GM19025 (cell line): ENCODE results near the gene FASTKD1.
"Not testable (repeated sequence)": the region's sequence is repeated elsewhere in the genome, so short reads cannot be mapped to it uniquely, and the experiment has no call there.

Experiments
- ATAC-seq: cut with Tn5 transposase; IDR thresholded peaks from one replicate; pipeline ENCODE4 v1.9.1; 2021; ENCODE audit warnings: mild to moderate bottlenecking, low read depth, moderate library complexity; ENCODE audit not compliant: unreplicated experiment

The FASTKD1 gene

GRCh38 chr2:169573160-169573973 is at the start of gene FASTKD1:
FASTKD1 (minus strand) TSS chr2:169573865; CDS start chr2:169572029, 1,836 bp downstream.
- ATAC-seq = peak; percentile 98

DNA sequence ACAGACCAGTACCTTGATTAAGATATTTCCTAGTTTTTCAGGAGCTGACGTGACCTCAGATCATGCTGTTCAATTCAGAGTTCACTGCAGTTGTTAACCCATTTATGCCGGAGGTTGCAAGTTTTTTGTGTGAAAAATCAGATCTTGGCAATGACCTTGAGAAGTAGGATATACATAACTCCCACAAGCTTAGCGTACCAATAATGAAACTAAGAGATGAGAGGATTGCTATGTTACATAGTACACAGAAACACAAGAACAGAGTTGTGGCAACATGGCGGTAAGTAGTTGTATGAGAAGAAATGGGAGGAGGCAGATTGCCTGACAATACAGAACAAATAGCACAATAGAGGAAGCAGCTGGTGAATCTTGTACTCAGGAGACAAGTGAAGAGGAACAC is 49.6 kb upstream of the FASTKD1 start:
- no peak for ATAC-seq

DNA sequence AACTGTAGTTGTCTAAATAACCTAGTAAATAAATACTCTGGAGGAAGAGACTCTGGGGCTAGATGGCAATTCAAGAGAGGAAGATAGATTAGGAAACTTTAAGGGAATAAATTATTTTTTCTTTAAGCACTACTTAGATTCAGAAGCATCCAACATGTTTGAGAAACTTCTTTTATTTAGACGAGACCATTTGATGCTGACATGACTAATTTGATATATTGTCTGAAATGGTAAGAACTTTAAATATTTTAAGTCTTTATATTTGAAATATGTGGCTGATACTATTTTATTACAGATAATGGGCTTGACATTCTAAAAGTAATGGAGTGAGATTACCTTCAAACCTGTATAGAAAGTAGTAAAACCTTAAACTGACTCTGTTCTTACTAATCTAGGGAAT is 46.8 kb upstream of the FASTKD1 start:
- no peak for ATAC-seq

DNA sequence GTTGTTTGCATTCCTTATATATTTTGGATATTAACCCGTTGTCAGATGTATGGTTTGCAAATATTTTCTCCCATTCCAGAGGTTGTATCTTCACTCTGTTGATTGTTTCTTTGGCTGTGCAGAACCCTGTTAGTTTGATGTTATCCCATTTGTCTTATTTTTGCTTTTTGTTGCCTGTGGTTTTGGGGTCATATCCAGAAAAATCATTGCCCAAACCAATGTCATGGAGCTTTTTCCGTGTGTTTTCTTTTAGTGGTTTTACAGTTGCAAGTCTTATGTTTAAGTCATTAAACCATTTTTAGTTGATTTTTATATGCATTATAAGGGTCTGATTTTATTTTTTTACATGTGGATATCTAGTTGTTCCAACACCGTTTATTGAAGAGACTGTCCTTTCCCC is 46.3 kb upstream of the FASTKD1 start:
- ATAC-seq = no peak

DNA sequence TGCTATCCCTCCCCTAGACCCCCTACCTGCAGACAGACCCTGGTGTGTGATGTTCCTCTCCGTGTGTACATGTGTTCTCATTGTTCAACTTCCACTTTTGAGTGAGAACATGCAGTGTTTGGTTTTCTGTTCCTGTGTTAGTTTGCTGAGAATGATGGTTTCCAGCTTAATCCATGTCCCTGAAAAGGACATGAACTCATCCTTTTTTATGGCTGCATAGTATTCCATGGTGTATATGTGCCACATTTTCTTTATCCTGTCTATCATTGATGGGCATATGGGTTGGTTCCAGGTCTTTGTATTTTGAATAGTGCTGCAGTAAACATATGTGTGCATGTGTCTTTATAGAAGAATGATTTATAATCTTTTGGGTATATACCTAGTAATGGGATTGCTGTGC is 42.3 kb upstream of the FASTKD1 start:
- not testable (repeated sequence) for ATAC-seq

GRCh38 chr2:169613876-169614275 is 40.2 kb upstream of the FASTKD1 start:
- ATAC-seq = no peak

GRCh38 chr2:169609264-169609663 is 35.6 kb upstream of the FASTKD1 start:
- no peak for ATAC-seq

DNA sequence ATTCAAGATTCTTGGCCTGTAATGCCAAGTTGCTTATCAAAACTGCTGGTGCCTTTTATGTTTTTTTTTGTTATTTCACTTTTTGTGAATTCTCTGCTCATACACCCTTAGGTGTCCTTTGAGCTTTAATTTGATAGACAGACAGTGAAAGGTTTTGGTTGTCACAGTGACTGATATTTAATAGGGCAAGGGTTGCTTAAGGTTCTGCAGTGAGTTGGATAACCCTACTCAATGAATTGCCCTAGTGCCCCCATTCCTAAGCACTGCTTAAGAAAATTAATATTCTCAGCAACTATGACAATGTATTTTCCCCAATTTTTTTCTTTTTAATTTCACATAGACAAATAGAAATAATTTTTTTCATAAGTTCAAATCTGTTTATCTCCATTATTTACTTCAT is 25.9 kb upstream of the FASTKD1 start:
- no peak for ATAC-seq

GRCh38 chr2:169598982-169599381 is 25.3 kb upstream of the FASTKD1 start:
- no peak for ATAC-seq

- ATAC-seq = not testable (repeated sequence)
These were observed 22.9 kb upstream of the FASTKD1 start for GRCh38 chr2:169596546-169596945.

- ATAC-seq = no peak
These were observed 17.1 kb upstream of the FASTKD1 start for GRCh38 chr2:169590804-169591203.

DNA sequence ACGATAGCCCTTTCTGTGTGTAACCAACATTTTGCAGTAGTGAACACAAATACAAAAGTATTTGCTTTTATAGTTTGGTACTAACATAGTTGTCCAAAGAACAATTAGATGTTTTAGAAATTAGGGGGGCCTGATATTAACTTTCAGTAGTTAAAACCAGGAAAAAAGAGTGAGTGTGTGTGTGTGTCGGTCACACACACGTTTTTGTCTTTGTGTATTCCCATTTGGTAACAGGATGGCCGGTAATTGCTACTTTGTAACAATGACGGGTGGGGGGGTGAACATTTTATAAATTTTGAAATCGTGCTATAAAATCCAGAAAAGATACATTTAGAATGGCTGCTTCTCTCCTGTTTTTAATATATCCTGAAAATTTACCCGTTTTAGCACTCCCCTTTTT is 12.0 kb upstream of the FASTKD1 start:
- ATAC-seq = no peak

- ATAC-seq = peak; percentile 81
These were observed 10.6 kb upstream of the FASTKD1 start, which contains the start of gene PPIG for GRCh38 chr2:169584005-169584877. PPIG (plus strand) TSS chr2:169584351; CDS start chr2:169604042, 19,691 bp downstream.

DNA sequence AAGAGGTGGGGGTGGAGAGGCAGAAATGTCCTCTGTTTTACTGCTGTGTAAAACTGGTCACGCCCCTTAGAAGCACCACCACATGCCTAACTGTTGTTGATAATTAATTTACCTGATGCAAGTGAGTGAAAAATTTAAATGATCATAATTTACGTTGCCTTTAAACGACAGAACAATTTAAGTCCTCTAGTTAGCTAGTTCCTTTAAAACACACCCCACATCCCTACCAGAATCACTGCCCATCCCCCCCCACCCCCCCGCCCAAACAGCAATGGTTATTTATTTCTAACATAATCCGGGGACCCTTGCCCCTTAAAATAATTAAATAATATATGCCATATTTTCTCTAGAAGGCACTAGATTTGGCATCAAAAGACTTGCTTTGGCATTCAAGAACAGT is 9.9 kb upstream of the FASTKD1 start:
- no peak for ATAC-seq

GRCh38 chr2:169582552-169583266 is 9.0 kb upstream of the FASTKD1 start:
- ATAC-seq = not testable (repeated sequence)

DNA sequence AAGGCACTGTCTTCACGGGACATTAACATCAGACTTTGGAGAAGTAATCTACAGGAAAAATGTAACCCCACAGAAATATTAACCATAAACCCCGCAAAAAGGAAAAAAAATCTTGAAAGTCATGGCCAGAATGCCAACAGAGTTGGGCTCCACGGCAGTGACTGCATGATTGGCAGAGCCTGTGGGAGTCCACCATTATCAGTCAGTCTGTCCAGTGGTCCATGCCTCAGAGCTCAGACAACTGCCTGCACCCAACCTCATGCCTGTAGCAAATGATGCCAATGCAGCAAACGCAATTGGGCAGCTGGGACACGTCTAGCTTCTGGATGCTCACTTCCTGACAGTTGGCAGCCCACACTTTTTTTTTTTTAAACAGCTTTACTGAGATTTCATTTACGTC is 5.4 kb upstream of the FASTKD1 start:
- ATAC-seq = no peak

DNA sequence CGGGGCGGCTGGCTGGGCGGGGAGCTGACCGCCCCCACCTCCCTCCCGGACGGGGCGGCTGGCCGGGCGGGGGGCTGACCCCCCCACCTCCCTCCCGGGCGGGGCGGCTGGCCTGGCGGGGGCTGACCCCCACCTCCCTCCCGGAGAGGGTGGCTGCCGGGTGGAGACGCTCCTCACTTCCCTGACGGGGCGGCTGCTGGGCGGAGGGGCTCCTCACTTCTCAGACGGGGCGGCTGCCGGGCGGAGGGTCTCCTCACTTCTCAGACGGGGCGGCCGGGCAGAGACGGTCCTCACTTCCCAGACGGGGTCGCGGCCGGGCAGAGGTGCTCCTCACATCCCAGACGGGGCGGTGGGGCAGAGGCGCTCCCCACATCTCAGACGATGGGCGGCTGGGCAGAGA is 1.6 kb upstream of the FASTKD1 start:
- ATAC-seq = not testable (repeated sequence)

- not testable (repeated sequence) for ATAC-seq
These were observed 874 bp upstream of the FASTKD1 start for GRCh38 chr2:169574539-169574938.

DNA sequence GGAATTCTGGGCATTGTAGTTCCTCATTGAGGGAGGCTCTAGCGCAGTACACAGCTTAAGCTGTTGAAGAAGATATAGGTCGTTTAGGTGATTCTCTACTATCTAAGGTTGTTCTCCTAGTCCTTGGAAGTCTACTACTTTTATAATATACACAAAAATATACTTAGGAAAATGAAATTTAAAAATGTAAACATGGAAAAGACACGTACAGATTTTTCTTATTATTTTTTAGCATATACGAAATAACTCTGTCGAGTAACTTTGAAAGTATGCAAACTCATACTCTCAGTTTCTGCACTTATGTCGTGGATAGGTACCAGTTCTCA is 272 bp upstream of the FASTKD1 start:
- no peak for ATAC-seq

- no peak for ATAC-seq
These were observed 875 bp downstream of the FASTKD1 start for GRCh38 chr2:169572821-169573159.

- no peak for ATAC-seq
These were observed 1.5 kb downstream of the FASTKD1 start for GRCh38 chr2:169572189-169572588.
